ENCODE measurements around the gene ATP11A.

DNA sequence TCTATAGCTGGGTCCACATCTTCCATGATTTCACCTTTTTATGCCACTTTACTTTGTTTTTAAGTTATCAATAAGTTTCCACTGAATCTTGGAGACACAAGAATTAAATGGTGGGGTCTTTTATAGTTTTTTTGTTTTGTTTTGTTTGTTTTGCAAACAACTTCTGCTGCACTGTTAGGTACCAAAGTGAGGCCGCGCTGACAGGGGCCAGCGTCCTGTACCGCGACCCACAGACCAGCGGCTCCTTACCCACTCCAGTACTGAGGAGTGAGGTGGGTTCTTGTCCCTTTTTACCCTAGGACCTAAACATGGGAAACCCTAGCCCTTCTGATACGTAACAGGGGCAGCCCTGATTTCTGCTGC is 203.3 kb downstream of the ATP11A start:
- TF ChIP-seq, protein P1, sequence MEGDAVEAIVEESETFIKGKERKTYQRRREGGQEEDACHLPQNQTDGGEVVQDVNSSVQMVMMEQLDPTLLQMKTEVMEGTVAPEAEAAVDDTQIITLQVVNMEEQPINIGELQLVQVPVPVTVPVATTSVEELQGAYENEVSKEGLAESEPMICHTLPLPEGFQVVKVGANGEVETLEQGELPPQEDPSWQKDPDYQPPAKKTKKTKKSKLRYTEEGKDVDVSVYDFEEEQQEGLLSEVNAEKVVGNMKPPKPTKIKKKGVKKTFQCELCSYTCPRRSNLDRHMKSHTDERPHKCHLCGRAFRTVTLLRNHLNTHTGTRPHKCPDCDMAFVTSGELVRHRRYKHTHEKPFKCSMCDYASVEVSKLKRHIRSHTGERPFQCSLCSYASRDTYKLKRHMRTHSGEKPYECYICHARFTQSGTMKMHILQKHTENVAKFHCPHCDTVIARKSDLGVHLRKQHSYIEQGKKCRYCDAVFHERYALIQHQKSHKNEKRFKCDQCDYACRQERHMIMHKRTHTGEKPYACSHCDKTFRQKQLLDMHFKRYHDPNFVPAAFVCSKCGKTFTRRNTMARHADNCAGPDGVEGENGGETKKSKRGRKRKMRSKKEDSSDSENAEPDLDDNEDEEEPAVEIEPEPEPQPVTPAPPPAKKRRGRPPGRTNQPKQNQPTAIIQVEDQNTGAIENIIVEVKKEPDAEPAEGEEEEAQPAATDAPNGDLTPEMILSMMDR (IDR thresholded peaks at IDR 0.05; ENCODE audit: borderline replicate concordance, extremely low read depth, low read length, poor library complexity, severe bottlenecking), result no peak
- TF ChIP-seq EZH2 (IDR thresholded peaks at IDR 0.05; ENCODE audit: borderline replicate concordance, low read depth, low read length, severe bottlenecking), result no peak

Measured in DND-41 (cell line).